CD4-positive, alpha-beta T cell treated with Interleukin-17A for 4 hours (primary cell): Measurements from ENCODE around the gene LDB2.

ENCODE experiments used
- DNase-seq: peaks from one replicate; pipeline ENCODE4 v3.0.0-alpha.2; 2020; ENCODE audit warnings: mixed read lengths

Gene LDB2

DNA sequence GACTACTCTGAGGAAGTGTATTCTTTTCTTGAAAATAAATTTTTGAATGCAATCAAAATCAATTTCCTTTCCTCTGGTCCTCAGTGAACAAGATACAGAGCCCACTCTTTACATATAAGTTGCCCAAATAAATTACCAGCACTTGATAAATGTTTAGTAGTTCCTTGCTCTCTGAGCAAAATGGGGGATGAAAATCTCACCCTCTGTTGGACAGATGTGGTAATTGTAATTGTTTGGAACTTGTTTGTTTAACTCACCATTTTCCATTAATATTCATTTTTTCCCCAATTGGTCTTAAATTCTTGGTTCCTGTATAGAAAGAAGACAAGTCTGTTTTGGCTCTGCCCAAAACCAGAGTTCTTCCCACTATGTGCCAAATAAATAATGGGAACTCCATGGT is 146.3 kb downstream of the LDB2 start:
- DNase-seq: no peak

DNA sequence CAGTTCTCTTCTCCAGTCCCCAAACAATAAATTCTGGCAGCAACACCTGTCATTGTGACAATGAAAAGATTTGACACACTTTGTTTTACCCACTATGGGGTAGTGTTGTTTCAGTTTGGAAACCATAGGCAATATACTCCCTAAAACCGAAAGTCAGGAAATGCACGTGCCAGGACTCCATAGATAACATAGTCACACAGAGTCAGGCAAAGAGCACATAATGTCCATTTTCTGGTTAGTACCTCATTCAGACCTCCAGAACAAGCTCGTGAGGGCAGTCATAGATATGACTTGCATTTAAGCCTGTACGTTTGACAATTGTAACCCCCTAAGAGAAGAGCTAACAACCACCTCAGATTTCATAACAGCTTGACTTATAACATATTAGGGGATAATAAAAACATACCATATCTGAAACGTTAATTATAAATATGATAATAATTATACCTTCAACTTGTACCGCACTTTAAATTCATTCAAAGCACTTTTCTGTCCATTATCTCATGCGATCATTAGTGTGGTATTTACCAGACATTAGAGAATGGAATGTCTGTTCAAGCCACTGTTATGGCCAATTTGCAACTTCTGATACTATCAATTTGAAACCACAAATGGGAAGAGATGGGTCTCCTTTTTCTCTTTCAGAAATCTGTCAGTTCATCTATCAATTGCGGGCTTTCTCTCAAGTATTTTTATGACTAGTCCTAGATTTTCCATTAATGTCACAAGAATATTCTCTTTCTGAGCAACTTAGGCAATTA is 147.4 kb downstream of the LDB2 start:
- DNase-seq: no peak

DNA sequence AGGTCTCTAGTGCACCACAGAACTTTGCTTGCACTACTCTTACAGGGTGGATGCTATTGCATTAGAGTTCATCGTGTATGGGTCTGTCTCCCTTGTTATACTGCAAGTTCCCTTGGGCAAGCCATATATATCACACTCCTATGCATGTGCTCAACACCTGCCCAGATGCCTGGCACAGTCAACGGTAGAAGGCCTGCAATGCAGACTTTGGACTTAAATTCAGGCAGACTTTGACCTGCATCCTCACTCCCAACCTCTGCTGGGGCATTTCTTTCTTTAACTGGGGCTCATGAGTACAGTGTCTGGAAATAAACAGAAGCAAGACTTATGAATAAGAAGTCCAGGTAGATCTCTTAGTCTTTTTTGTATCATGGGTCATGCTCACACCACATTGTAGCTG is 148.2 kb downstream of the LDB2 start:
- DNase-seq: no peak

DNA sequence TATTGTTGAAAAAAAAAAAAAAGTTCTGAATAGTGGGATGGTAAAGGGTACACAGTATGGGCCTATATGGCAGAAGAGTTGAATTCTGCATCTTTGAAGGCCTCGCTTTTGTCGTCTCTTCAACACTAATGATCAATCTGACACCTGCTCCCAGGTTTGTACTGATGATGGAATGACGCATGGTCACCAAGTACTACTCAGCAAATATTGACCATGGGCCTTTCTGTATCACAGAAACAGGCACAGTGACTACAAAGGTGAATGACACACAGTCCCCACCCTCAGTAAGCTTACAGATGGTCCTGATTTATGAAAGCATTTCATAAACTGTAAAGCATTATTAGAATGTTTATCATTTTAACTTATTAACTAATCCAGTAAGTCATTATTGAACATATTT is 152.6 kb downstream of the LDB2 start:
- DNase-seq: no peak

DNA sequence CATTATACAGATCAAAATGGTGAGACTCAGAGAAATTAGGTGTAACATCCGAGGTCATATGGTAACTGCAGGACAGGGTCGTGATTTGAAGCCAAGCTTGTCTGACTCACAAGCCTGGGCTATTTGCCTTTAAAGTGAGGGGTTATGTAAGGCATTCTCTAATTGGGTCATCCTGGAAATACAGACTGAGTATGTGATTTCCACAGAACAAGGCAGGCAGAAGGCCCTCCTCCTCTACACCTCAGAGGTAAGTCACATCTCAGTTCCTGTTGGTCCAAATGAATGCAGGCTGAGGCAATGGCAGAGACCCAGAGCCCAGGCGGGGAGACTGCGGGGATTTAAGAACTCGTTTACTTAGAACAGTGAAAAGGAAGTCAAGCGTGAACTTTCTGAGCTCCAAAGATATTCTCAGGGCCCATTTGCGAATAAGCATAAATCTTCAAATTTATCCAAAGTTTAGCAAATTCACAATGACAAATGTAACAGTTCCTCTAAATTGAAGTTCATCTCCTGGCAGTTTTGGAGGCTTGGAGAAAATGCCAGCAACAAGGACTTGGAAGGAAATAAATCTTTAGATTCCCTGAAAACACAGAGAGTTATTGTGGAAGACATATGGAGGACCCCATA is 153.3 kb downstream of the LDB2 start:
- no peak for DNase-seq

DNA sequence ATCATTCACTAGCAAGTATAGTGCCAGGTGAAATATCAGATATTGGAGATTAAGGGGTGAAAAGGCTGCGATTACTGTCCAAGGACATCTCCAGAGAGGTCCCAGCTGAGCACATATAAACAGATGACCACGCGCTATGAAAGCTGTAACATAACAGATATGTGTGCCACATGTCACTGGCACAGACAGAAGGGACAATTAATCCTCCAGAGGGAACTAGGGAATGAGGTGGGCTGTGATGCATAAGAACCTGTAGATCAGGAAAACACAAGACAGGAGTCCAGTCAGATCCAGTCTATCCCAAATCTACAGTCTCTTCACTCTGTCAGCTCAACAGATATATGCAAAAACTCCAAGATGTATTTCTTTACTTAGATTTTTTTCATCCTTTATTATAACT is 157.2 kb downstream of the LDB2 start:
- DNase-seq: no peak

DNA sequence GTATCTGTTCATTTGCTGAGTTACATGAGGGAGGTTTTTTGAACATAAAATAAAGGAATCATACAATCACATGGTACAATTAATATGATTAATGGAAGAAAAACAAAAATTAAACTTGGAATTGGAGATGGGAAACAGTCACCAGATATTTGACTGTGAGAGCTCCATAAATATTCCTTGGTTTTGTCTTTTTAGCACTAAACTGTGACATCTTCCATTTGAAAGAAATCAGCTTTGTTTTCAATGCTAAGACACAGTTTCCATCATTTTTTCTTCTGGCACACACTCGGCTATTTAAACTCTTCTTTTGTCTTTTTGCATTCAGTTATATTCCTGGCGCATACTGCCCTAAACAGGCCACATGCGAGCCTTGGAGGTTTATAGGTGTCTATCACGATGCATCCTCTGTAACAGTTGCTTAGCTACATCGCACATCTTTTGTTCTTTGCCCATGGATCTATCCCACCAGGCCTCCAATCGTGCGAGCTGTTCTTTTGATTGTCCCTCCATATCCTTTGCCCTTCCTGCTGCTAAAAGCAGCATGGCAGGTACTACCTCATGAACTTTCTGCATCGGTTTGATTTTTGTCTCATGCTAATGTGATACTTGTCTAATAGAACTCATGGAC is 158.3 kb downstream of the LDB2 start:
- no peak for DNase-seq

DNA sequence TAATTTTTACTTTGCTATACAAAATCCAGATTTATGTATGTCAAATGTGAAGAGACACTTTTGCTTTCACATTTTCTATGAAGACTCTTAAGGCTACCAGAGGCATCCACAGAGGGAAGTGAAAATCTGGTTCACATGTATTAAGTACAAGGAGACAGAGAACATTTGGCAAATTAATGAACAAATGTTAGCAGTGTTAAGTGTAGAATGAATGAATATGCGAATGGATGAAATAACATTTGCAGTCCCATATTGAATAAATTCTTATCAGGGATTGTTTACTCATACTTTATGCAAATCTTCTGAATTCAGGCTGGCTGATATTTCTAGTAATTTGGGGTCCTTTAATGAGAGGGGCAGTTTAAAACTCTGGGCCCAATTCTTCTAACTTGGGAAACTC is 159.9 kb downstream of the LDB2 start:
- no peak for DNase-seq

DNA sequence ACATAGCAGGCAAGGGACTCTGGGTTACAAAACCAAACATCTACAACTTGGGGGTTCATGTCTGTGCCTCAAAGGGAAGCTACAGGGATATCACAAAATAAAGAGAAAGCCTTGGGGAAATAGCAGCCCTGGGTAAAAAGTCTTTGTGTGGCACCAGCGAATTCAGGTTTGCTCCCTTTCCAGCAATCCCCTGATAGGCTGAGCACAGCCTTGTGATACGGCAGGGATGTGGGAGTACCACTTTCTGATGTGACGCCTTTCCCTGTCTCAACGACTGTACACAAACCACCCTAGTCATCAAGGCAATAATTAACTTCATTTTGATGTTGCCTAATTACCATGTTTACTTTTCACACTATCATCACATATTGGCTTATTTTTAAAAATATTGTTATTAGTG is 164.9 kb downstream of the LDB2 start:
- DNase-seq: no peak

DNA sequence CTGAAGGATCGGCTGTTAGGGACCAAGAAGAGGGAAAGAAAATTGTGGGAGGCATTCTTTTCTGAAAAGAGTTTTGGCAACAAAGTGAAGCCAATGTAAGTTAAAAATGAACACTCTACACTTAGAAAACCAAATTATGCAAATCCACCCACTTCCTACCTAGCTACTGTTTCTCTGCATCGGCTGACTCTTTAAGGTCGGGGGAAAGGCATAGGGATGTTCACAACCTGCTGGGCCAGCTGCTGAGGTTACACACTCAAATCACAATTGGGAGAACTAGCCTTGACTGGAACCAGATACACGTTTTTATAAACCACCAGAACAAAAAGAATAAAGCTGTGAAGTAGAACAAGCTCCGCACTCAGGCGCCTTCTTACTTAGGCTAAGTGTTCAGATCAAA is 165.7 kb downstream of the LDB2 start:
- DNase-seq: no peak

DNA sequence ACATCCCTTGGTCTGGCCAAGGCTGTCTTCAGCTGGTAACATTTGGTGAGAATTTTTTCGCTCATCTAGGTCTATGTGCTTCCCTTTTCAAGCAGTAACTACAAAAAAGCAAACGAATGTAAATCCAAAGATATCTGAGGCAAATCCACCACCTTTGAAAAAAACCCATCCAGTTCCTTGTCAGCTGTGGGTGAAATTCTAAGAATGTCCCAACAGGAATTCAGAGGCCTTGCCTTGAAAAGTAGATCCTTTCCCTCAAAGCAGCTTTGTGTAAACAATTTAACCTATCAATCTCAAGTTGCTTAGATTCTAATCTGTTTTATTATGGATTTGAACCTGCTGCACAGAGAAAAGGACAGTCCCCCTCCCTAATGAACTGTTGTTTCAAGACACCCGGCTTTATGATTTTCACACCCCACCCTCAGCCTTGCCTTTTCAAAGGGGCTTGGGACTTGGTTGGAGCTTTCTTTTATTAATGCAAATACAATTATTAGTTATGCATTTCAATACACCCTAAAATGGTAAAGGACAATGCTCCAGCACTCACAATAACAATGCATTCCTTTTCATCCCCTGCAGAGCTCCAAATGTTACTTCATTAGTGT is 166.6 kb downstream of the LDB2 start:
- DNase-seq: no peak

DNA sequence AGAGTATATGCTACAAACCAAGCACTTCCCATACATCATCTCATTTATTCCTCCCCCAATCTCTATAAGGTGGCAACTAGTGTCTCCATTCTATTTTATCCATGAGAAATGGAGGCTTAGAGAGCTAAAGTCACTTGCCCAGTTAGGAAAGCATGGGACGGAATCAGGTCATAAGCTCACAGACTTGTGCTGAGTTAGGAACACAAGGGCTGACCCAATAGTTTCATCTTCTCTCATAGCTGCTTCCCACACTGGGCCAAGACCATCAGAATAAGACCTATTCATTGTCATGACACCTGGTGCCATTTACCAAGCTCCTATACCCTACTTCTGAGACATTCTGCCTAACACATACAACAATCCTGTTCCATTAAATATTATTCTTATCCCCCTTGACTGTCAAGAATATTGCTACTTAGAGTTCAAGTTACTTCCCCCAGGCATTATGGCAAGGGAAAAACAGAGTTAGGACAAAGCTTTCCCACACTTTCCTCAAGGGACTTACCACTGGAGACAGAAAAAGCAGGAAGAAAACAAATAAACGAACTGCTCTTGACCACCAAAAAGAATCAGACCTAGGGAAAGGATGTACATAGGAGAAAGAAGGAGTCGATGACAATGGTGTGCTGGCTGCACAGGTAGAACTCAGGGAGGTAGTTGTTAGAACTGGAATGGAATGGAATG is 167.8 kb downstream of the LDB2 start:
- no peak for DNase-seq

DNA sequence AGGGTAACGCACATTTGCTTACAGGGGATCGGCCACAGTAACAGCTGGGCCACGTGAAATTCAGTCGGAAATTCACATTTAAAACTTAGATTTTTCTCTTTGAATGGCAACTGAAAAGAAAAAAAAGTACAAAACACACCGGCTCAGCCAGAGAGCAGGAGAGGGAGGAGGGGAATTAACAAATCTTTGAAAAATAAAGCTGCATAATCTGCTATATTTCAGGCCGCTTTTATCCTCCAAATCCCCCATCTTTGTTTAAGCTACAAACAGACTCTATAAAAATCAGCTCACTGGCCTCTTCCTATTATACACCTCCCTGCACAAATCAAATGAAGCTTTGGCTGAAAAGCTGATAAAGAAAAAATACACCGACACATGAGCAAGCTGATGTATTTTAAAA is 169.1 kb downstream of the LDB2 start:
- no peak for DNase-seq

DNA sequence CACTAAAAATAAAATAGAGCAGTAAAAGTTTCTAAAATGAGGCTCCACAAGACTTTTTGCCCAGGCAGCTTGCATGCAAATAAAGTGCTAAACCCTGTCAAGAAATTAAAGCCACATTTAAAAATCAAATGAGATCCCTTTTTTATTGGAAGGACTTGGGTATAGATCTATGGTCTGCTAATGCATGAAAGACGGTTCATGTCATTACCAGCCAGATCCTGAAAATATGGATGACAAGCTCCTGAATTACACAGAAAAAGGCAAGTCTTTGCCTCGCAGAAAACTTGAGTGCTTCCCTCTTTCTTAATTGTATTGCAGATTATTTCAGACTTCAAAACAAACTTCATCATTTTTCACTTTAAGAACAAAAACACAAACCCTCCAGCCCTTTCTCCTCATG is 169.6 kb downstream of the LDB2 start:
- no peak for DNase-seq

DNA sequence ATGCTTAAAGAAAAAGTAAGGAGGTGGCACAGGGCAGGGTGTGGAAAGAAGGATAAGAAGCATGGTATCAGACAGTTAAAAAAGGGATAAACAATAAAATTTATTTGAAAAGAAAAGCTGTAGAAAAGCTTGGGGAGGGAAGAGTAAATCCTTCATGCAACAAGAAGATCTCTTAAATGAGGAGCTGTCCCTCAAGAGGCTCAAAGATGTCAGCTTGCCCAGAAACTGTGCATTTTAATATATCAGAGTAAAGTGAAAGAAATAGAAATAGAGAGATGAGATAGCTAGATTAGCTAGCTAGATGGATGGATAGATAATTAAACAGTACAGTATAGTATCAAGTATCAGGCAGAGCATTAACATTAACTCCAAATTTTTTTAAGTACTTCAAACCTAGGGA is 170.3 kb downstream of the LDB2 start:
- no peak for DNase-seq

DNA sequence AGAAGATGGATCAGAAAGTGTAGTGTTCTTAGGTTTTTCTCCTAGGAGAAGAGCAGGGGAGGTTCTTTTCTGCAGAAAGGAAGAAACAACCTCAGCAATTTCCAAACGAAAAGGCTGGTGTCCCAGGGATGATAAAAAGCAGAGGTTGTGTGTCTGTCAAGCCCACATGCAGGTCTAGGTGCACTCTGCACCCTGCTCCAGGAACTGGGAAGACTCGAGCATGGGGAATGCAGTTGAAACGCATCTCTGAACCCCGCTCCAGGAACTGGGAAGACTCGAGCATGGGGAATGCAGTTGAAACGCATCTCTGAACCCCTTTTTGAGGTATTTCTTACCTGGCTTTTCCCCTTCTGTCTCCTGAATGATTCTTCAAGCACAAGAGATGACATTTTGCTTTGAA is 171.2 kb downstream of the LDB2 start:
- no peak for DNase-seq

DNA sequence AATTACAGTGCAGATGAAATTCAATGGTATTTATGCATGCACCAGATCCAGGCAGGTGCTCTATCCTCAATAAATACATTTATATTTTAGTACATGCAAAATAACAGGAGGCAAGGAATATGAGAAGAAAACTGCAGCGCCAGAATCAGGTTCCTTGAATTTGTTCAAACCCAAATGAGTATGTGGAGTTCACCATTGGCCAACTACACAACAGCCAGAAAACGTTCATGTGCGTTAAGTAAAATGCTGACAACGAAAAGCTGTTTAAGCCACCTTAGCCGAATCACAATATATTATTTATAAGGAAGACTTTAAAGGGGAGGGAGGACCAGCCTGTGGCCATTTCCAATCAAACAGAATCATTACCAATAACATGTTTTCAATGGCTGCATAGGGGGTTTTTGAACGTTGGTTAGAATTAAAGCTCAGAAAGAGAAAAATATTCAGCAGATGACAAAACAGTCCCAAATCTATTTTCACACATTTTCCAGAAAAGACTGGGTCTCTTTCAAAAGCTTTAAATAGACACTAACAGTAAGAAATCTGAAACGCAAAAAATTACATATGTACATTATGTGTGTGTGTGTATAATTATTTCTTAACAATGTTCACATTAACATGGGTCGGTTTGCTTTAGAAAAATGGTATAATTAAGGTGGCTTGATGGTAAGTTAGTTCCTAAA is 171.9 kb downstream of the LDB2 start:
- no peak for DNase-seq

DNA sequence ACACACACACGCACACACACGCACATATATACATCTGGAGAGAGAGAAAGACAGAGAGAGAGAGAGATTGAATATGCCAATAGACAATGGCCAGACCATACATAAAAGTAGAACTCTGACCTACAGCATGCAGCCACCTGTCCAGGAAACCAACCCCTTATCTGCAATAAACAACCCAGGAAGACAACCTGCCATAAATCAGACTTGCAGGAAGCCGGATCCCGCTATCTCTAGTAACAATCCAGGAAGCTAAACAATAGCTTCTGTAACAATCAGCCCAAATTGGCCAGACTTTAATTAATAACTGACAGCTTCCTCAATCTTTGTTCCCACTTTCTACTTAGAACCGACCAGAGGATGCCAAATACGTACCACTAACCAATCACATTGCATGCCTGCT is 173.2 kb downstream of the LDB2 start:
- no peak for DNase-seq

DNA sequence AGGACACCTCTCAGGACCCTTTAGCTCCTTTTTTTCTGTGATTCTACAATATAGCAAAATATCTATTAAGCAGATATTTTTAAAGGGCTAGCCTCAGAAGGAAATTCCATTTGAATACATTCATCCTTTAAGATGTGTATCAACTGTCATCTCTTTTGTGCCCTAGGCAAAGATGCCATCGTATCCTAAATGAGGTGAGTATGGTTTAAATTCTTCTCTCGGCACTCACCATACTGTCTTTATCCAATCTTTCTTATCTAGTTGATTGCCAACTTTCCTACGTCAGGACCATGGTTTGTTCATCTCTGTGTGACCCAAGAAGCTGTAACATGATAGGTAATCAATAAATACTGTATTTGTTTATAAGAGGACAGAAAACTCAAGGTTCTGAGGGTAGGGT is 176.0 kb downstream of the LDB2 start:
- DNase-seq: no peak

DNA sequence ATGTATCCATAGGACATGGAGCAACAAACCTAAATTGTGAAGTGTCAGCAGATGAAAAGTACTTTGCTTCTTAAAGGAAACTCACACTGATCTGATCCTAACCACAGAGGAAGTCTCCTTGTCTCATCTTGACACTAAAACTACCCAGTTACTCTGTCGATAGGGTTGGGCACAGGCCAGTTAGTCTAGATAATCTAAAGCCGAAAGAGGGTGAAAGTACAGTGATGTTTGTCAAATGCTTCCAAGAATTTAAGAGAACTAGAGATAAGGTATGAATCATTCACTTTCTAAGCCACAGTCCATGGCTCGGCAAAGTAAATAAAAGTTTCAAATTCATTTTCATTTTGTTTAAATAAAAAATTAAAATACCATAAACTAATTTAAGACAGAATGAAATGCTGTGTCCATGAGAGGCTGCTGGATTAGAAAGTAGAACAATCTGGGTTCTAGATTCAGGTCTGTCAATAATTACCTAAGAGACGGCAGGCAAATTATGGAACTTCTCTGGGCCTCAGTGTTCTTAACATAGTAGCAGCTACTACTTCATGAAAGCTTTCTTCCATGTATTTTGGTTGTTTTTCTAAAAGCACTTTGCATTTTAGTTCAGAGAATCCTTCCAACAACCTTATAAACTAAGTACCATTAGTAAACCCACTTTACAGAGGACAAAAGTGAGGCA is 176.7 kb downstream of the LDB2 start:
- no peak for DNase-seq

DNA sequence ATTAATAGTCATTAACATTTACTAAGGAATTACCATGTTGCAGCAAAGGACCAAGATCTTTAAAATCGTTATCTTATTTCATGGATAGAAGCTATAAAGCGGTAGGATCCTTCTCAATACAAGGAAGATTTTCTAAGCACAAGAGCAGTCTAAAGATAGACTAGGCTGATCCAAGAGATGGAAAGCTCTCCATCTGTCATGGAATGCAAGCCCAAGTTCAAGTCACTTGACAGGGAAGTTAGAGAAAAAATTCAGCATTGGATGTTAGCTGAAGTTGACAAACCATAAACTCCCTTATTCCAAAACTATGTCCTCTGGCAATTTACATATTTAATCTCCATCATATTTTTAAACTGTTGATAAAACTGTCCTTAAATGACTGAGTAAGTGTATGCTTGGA is 177.7 kb downstream of the LDB2 start:
- DNase-seq: no peak

DNA sequence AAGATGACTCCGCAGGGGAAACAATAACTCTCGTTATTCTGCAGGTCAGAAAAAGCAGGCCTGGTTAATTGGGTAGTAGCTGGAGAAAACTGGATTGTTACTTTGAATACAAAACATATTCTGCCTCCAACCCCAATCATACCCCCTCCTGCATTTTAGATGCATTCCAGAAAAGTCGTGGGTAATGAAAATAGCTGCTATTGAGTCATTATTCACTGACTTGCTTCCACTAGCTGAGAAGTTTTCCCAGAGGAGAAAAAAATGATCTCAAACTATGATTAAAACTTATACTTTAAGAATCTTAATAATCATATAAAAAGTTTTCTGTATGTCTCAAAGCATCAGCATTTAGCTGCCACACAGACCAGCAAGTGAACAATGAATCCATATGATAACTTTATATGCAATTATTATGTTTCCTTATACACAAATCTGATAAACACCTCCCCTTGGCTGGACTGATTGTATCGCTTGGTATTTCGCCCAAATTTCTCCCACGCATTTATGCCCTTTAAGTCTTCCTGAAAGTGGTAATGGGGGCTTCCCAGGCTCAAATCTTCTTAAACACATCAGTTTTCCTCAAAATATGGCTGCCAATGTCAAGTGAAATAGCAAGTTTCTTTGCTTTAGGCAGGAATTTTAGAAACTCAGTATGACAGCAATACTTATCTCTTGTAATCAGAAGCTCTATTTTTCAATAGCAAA is 181.0 kb downstream of the LDB2 start:
- DNase-seq: no peak
